HG02938 (cell line): ENCODE results near the gene MMUT.
"Not testable (repeated sequence)": the region's sequence is repeated elsewhere in the genome, so short reads cannot be mapped to it uniquely, and the experiment has no call there.

ENCODE experiments used
- ATAC-seq: cut with Tn5 transposase; IDR thresholded peaks from one replicate; pipeline ENCODE4 v1.9.1; 2021; ENCODE audit warnings: mild to moderate bottlenecking, moderate library complexity; ENCODE audit not compliant: unreplicated experiment

The MMUT gene

GRCh38 chr6:49462927-49463611 lies at the start of gene MMUT, which contains the start of gene CENPQ:
Gene MMUT, minus strand, starts transcription at chr6:49463253. Its CDS starts 3,787 bp downstream, at chr6:49459466.
Gene CENPQ, plus strand, starts transcription at chr6:49463370. Its CDS starts 6,807 bp downstream, at chr6:49470177.
- peak; percentile 97 for ATAC-seq

GRCh38 chr6:49509342-49509741 lies 46.3 kb upstream of the MMUT start:
- ATAC-seq: no peak

- ATAC-seq: no peak
Observed at GRCh38 chr6:49506569-49507111, 43.6 kb upstream of the MMUT start.

GRCh38 chr6:49504666-49505065 lies 41.6 kb upstream of the MMUT start:
- no peak for ATAC-seq

- no peak for ATAC-seq
Observed at GRCh38 chr6:49499623-49500022, 36.6 kb upstream of the MMUT start, which contains the start of gene GLYATL3. Gene GLYATL3, plus strand, starts transcription at chr6:49499923. Its CDS starts 12,068 bp downstream, at chr6:49511991.

- ATAC-seq: no peak
Observed at GRCh38 chr6:49499126-49499525, 36.1 kb upstream of the MMUT start.

- ATAC-seq: no peak
Observed at GRCh38 chr6:49497304-49497703, 34.3 kb upstream of the MMUT start.

- ATAC-seq: no peak
Observed at GRCh38 chr6:49490633-49491032, 27.6 kb upstream of the MMUT start.

GRCh38 chr6:49483380-49483779 lies 20.3 kb upstream of the MMUT start:
- not testable (repeated sequence) for ATAC-seq

- not testable (repeated sequence) for ATAC-seq
Observed at GRCh38 chr6:49481846-49482245, 18.8 kb upstream of the MMUT start.

- no peak for ATAC-seq
Observed at GRCh38 chr6:49479308-49479970, 16.4 kb upstream of the MMUT start.

- ATAC-seq: not testable (repeated sequence)
Observed at GRCh38 chr6:49476564-49476963, 13.5 kb upstream of the MMUT start.

GRCh38 chr6:49468042-49468441 lies 5.0 kb upstream of the MMUT start:
- no peak for ATAC-seq

GRCh38 chr6:49464691-49465090 lies 1.6 kb upstream of the MMUT start:
- ATAC-seq: no peak

- ATAC-seq: peak; percentile 0
Observed at GRCh38 chr6:49463612-49463967, 537 bp upstream of the MMUT start.

GRCh38 chr6:49462599-49462926 lies 490 bp downstream of the MMUT start:
- peak; percentile 8 for ATAC-seq

- no peak for ATAC-seq
Observed at GRCh38 chr6:49462071-49462470, 982 bp downstream of the MMUT start.

GRCh38 chr6:49457771-49458170 lies 5.3 kb downstream of the MMUT start:
- ATAC-seq: no peak

GRCh38 chr6:49454787-49455709 lies 8.0 kb downstream of the MMUT start:
- peak; percentile 76 for ATAC-seq

GRCh38 chr6:49453221-49453620 lies 9.8 kb downstream of the MMUT start:
- ATAC-seq: no peak

- ATAC-seq: no peak
Observed at GRCh38 chr6:49430866-49431265, 32.2 kb downstream of the MMUT start.
